Hepatocyte (in vitro differentiated cells): Measurements from ENCODE around the gene SIVA1.

Experiments
- CTCF ChIP-seq: fragments of 200-600 bp; sonication (generic); IDR thresholded peaks from 2 replicates; pipeline ENCODE4 v1.5.1; 2016; ENCODE audit warnings: antibody characterized with exemption, mild to moderate bottlenecking; ENCODE audit not compliant: poor library complexity
- EZH2 ChIP-seq: fragments of 200-600 bp; sonication (generic); IDR thresholded peaks from 2 replicates; pipeline ENCODE4 v1.6.1; 2016; ENCODE audit warnings: antibody characterized with exemption, mild to moderate bottlenecking, borderline replicate concordance
- EZH2phosphoT487 ChIP-seq: fragments of 200-600 bp; sonication (generic); IDR thresholded peaks from one replicate; pipeline ENCODE4 v1.6.1; 2018; ENCODE audit warnings: antibody characterized with exemption, mild to moderate bottlenecking, low read depth, moderate library complexity; ENCODE audit not compliant: unreplicated experiment, severe bottlenecking

GRCh38 chr14:104746071-104746545 is 6.8 kb upstream of the SIVA1 start:
- no peak for TF ChIP-seq CTCF
- no peak for TF ChIP-seq EZH2phosphoT487
- no peak for TF ChIP-seq EZH2
